ENCODE data around the gene PRG2.
"Not testable (repeated sequence)": the region's sequence is repeated elsewhere in the genome, so short reads cannot be mapped to it uniquely, and the experiment has no call there.

Gene PRG2

GRCh38 chr11:57368106-57368844 is 22.2 kb downstream of the PRG2 start:
- TF ChIP-seq, protein P1, sequence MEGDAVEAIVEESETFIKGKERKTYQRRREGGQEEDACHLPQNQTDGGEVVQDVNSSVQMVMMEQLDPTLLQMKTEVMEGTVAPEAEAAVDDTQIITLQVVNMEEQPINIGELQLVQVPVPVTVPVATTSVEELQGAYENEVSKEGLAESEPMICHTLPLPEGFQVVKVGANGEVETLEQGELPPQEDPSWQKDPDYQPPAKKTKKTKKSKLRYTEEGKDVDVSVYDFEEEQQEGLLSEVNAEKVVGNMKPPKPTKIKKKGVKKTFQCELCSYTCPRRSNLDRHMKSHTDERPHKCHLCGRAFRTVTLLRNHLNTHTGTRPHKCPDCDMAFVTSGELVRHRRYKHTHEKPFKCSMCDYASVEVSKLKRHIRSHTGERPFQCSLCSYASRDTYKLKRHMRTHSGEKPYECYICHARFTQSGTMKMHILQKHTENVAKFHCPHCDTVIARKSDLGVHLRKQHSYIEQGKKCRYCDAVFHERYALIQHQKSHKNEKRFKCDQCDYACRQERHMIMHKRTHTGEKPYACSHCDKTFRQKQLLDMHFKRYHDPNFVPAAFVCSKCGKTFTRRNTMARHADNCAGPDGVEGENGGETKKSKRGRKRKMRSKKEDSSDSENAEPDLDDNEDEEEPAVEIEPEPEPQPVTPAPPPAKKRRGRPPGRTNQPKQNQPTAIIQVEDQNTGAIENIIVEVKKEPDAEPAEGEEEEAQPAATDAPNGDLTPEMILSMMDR (IDR thresholded peaks at IDR 0.05; ENCODE audit: low read depth, low read length): no peak
- Histone ChIP-seq H3K4me3 (ENCODE audit: low read depth, low read length) (no peak overlapping the region), H3K27ac (no peak overlapping the region), H3K36me3 (no peaks in the 10 kb centered on the region), H3K9me3 (ENCODE audit: severe bottlenecking) (no peaks in the 10 kb centered on the region), H3K27me3 (ENCODE audit: insufficient read depth, low read depth, severe bottlenecking) (peaks cover 88% of the 10 kb centered on the region)
- DNase-seq: no peak

GRCh38 chr11:57364851-57365660 is 25.4 kb downstream of the PRG2 start:
- no peaks in the 10 kb centered on the region for H3K9me3 ChIP-seq (ENCODE audit: severe bottlenecking)
- H3K4me3 ChIP-seq (ENCODE audit: low read depth, low read length): no peak overlapping the region
- peaks cover 75% of the 10 kb centered on the region for H3K27me3 ChIP-seq (ENCODE audit: insufficient read depth, low read depth, severe bottlenecking)
- TF ChIP-seq, protein P1 (IDR thresholded peaks at IDR 0.05; ENCODE audit: low read depth, low read length): no peak
- no peak overlapping the region for H3K27ac ChIP-seq
- DNase-seq: no peak
- H3K36me3 ChIP-seq: no peaks in the 10 kb centered on the region

GRCh38 chr11:57363131-57364080 is 27.0 kb downstream of the PRG2 start:
- peaks cover 74% of the 10 kb centered on the region for H3K27me3 ChIP-seq (ENCODE audit: insufficient read depth, low read depth, severe bottlenecking)
- H3K36me3 ChIP-seq: no peaks in the 10 kb centered on the region
- H3K27ac ChIP-seq: no peak overlapping the region
- no peak for DNase-seq
- TF ChIP-seq, protein P1 (IDR thresholded peaks at IDR 0.05; ENCODE audit: low read depth, low read length): no peak
- H3K4me3 ChIP-seq (ENCODE audit: low read depth, low read length): no peak overlapping the region
- H3K9me3 ChIP-seq (ENCODE audit: severe bottlenecking): no peaks in the 10 kb centered on the region

DNA sequence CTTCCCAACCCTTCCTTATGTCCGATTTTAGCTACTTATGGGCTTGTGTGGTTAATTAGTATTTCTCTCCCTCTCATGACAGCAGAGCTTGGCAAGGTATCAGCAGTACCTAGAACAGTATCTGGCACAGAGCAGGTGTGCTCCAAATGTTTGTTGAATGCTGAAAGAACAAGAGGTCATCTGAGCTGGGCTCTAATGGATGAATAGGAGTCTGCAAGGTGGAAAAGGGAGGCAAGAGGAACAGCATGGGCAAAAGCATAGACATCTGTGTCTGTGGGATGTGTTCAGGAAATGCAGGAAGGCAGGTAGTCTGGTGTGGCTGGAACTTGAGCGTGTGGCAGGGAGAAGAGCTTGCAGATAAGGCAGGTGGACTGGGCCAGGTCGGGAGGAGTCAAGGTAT is 28.5 kb downstream of the PRG2 start:
- Histone ChIP-seq H3K4me3 (ENCODE audit: low read depth, low read length) (no peak overlapping the region), H3K36me3 (no peaks in the 10 kb centered on the region), H3K27ac (no peak overlapping the region), H3K9me3 (ENCODE audit: severe bottlenecking) (no peaks in the 10 kb centered on the region), H3K27me3 (ENCODE audit: insufficient read depth, low read depth, severe bottlenecking) (peaks cover 60% of the 10 kb centered on the region)
- DNase-seq: no peak
- TF ChIP-seq, protein P1 (IDR thresholded peaks at IDR 0.05; ENCODE audit: low read depth, low read length): no peak

GRCh38 chr11:57361420-57361819 is 29.0 kb downstream of the PRG2 start:
- DNase-seq; H3K27ac ChIP-seq; H3K4me3 ChIP-seq (ENCODE audit: low read depth, low read length); H3K36me3 ChIP-seq; H3K9me3 ChIP-seq (ENCODE audit: severe bottlenecking): not testable (repeated sequence)
- peaks cover 55% of the 10 kb centered on the region for H3K27me3 ChIP-seq (ENCODE audit: insufficient read depth, low read depth, severe bottlenecking)
